ENCODE data around the gene ETS1. TPM values are rescaled to one million over a fixed set of nuclear protein-coding genes. Genes with fewer than 3 reads are reported as not detected.

ETS1 gene
- total RNA-seq, result 45.6 TPM
- long read RNA-seq, full-length matches to known transcripts, result 7 of 18 reads
- long read RNA-seq, partial matches to known transcripts, result 2 of 18 reads
- long read RNA-seq, other reads (novel, unspliced or antisense), result 9 of 18 reads

GRCh38 chr11:128587415-128587814, at the start of gene ETS1:
TSS of gene ETS1 (minus strand) at chr11:128587558. CDS start at chr11:128573130, 14,428 bp downstream.
- DNase-seq (no peak), ATAC-seq (ENCODE audit: poor library complexity) (no peak)
- intact Hi-C loops (cut with DNase I), result no loop called here

GRCh38 chr11:128634395-128634794, 47.0 kb upstream of the ETS1 start:
- ATAC-seq (ENCODE audit: poor library complexity), result no peak
- intact Hi-C loops (cut with DNase I), result loop anchor here (5.0 kb wide), 1 partner anchor 198 kb away; no protein-coding TSS in a partner anchor

GRCh38 chr11:128633384-128633965, 46.1 kb upstream of the ETS1 start:
- ATAC-seq (ENCODE audit: poor library complexity), result no peak
- intact Hi-C loops (cut with DNase I), result loop anchor here (5.0 kb wide), 1 partner anchor 199 kb away; no protein-coding TSS in a partner anchor
- no peak for DNase-seq

More at GRCh38 chr11:128634395-128634794, 47.0 kb upstream of the ETS1 start:
- no peak for DNase-seq

- DNase-seq, result no peak
- intact Hi-C loops (cut with DNase I), result loop anchor here (5.0 kb wide), 1 partner anchor 200 kb away; no protein-coding TSS in a partner anchor
- peak; percentile 64 for ATAC-seq (ENCODE audit: poor library complexity)
Measured at GRCh38 chr11:128632141-128632791, 44.9 kb upstream of the ETS1 start.

- intact Hi-C loops (cut with DNase I), result loop anchor here (2.0 to 5.0 kb wide), 3 partner anchors 202 to 458 kb away; no protein-coding TSS in a partner anchor
- peak; percentile 89 for DNase-seq
- ATAC-seq (ENCODE audit: poor library complexity), result peak; percentile 97
Measured at GRCh38 chr11:128630367-128631230, 43.2 kb upstream of the ETS1 start.

GRCh38 chr11:128629516-128630106, 42.3 kb upstream of the ETS1 start:
- DNase-seq (no peak), ATAC-seq (ENCODE audit: poor library complexity) (no peak)
- intact Hi-C loops (cut with DNase I), result loop anchor here (2.0 to 10.0 kb wide), 5 partner anchors 75 to 457 kb away; no protein-coding TSS in a partner anchor

- intact Hi-C loops (cut with DNase I), result loop anchor here (10.0 kb wide), 2 partner anchors 74 to 154 kb away; no protein-coding TSS in a partner anchor
- DNase-seq (no peak), ATAC-seq (ENCODE audit: poor library complexity) (no peak)
Measured at GRCh38 chr11:128628686-128629085, 41.3 kb upstream of the ETS1 start.

- ATAC-seq (ENCODE audit: poor library complexity), result no peak
- DNase-seq, result no peak
- intact Hi-C loops (cut with DNase I), result loop anchor here (10.0 kb wide), 2 partner anchors 73 to 153 kb away; no protein-coding TSS in a partner anchor
Measured at GRCh38 chr11:128628325-128628673, 40.9 kb upstream of the ETS1 start.

GRCh38 chr11:128627666-128628324, 40.4 kb upstream of the ETS1 start:
- intact Hi-C loops (cut with DNase I), result loop anchor here (10.0 kb wide), 2 partner anchors 73 to 153 kb away; no protein-coding TSS in a partner anchor
- no peak for ATAC-seq (ENCODE audit: poor library complexity)
- DNase-seq, result no peak

- DNase-seq (no peak), ATAC-seq (ENCODE audit: poor library complexity) (no peak)
- intact Hi-C loops (cut with DNase I), result loop anchor here (10.0 kb wide), 2 partner anchors 72 to 152 kb away; no protein-coding TSS in a partner anchor
Measured at GRCh38 chr11:128626913-128627665, 39.7 kb upstream of the ETS1 start.

- intact Hi-C loops (cut with DNase I), result loop anchor here (10.0 kb wide), 2 partner anchors 71 to 151 kb away; no protein-coding TSS in a partner anchor
- DNase-seq (no peak), ATAC-seq (ENCODE audit: poor library complexity) (no peak)
Measured at GRCh38 chr11:128625746-128626145, 38.4 kb upstream of the ETS1 start.

- DNase-seq, result no peak
- ATAC-seq (ENCODE audit: poor library complexity), result no peak
- intact Hi-C loops (cut with DNase I), result loop anchor here (10.0 kb wide), 2 partner anchors 71 to 151 kb away; no protein-coding TSS in a partner anchor
Measured at GRCh38 chr11:128625326-128625725, 38.0 kb upstream of the ETS1 start.

- intact Hi-C loops (cut with DNase I), result loop anchor here (10.0 kb wide), 2 partner anchors 70 to 150 kb away; no protein-coding TSS in a partner anchor
- ATAC-seq (ENCODE audit: poor library complexity), result no peak
- DNase-seq, result no peak
Measured at GRCh38 chr11:128624269-128625175, 37.2 kb upstream of the ETS1 start.

- intact Hi-C loops (cut with DNase I), result loop anchor here (10.0 kb wide), 2 partner anchors 68 to 148 kb away; no protein-coding TSS in a partner anchor
Measured at GRCh38 chr11:128623091-128623490, 35.7 kb upstream of the ETS1 start.

GRCh38 chr11:128621601-128622501, 34.5 kb upstream of the ETS1 start:
- intact Hi-C loops (cut with DNase I), result loop anchor here (10.0 kb wide), 2 partner anchors 67 to 147 kb away; no protein-coding TSS in a partner anchor
- DNase-seq, result peak; percentile 49
- ATAC-seq (ENCODE audit: poor library complexity), result peak; percentile 73

More at GRCh38 chr11:128623091-128623490, 35.7 kb upstream of the ETS1 start:
- DNase-seq, result no peak
- no peak for ATAC-seq (ENCODE audit: poor library complexity)

Data from Right ventricle myocardium superior (tissue), 1 donor.